Testis (tissue), 2 donors: Measurements from ENCODE around the gene CELSR2.

Source experiments
- POLR2A ChIP-seq: fragments of 450-650 bp; IDR thresholded peaks from one replicate; pipeline ENCODE4 v1.6.1; 2017; ENCODE audit warnings: antibody characterized with exemption, mild to moderate bottlenecking, moderate library complexity
- TF ChIP-seq, protein P1 (sequence below), 3 experiments: fragments of 450-650 bp in 2 of 3; fragments of 200-600 bp in 1 of 3; sonication (generic) in 1 of 3; IDR thresholded peaks; one replicate each; pipeline ENCODE4 v1.5.1; 2016 to 2019; ENCODE audit warnings: antibody characterized with exemption in 3 of 3, mild to moderate bottlenecking in 2 of 3, moderate library complexity in 1 of 3

DNA sequence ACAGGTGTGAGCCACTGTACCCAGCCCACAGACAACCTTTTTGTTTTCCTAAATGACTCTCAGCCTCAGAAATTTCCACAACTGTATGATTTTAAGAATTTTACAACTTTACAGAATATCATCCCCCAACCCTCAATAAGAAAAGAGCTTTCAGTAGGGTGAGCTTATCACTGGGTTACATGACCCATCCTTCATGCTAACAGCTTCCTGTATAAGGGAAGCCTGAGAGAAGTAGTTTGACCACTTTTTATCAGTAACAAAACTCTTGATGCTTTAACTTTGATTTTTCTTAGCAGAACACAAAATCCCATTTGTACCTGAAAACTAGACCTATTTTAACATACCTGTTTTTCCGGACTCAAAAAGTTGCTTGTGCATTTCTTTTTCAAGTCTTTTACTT, 67.2 kb downstream of the CELSR2 start:
- TF ChIP-seq, protein P1, sequence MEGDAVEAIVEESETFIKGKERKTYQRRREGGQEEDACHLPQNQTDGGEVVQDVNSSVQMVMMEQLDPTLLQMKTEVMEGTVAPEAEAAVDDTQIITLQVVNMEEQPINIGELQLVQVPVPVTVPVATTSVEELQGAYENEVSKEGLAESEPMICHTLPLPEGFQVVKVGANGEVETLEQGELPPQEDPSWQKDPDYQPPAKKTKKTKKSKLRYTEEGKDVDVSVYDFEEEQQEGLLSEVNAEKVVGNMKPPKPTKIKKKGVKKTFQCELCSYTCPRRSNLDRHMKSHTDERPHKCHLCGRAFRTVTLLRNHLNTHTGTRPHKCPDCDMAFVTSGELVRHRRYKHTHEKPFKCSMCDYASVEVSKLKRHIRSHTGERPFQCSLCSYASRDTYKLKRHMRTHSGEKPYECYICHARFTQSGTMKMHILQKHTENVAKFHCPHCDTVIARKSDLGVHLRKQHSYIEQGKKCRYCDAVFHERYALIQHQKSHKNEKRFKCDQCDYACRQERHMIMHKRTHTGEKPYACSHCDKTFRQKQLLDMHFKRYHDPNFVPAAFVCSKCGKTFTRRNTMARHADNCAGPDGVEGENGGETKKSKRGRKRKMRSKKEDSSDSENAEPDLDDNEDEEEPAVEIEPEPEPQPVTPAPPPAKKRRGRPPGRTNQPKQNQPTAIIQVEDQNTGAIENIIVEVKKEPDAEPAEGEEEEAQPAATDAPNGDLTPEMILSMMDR (IDR thresholded peaks at IDR 0.05), result no peak
- no peak for TF ChIP-seq POLR2A
